COLO668 (cell line): Measurements from ENCODE around the gene CLCN4.

Experiments
- DNase-seq: peaks from one replicate; lab custom pipeline; 2025; ENCODE audit not compliant: unreplicated experiment; lab: John Stamatoyannopoulos, UW

CLCN4 gene

GRCh38 chrX:10193587-10193986, 36.8 kb downstream of the CLCN4 start:
- DNase-seq, result no peak

DNA sequence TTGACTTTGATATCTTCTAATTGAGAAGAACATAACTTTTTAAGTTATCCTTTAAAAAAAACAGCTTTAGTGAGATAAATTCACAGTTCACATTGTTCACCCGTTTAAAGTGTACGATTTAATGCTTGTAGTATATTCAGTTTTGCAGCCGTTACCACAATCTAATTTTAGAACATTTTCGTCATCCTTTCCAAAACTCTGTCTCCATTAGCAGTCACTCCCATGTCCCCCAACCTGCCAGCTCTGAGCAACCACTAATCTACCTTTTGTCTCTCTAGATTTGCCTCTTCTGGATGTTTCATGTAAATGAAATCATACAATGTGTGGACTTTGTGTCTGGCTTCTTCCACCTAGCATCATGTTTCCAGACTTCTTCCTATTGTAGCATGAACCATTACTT, 38.6 kb downstream of the CLCN4 start:
- DNase-seq, result no peak

- DNase-seq, result no peak
Measured at GRCh38 chrX:10195947-10196346, 39.2 kb downstream of the CLCN4 start.

GRCh38 chrX:10197279-10198210, 40.8 kb downstream of the CLCN4 start:
- DNase-seq, result peak; percentile 54

GRCh38 chrX:10198254-10198653, 41.5 kb downstream of the CLCN4 start:
- no peak for DNase-seq

GRCh38 chrX:10199212-10199611, 42.4 kb downstream of the CLCN4 start:
- DNase-seq, result no peak

- DNase-seq, result no peak
Measured at GRCh38 chrX:10203617-10204016, 46.8 kb downstream of the CLCN4 start.

- DNase-seq, result no peak
Measured at GRCh38 chrX:10206317-10206716, 49.5 kb downstream of the CLCN4 start.

- no peak for DNase-seq
Measured at GRCh38 chrX:10208281-10208856, 51.6 kb downstream of the CLCN4 start.

DNA sequence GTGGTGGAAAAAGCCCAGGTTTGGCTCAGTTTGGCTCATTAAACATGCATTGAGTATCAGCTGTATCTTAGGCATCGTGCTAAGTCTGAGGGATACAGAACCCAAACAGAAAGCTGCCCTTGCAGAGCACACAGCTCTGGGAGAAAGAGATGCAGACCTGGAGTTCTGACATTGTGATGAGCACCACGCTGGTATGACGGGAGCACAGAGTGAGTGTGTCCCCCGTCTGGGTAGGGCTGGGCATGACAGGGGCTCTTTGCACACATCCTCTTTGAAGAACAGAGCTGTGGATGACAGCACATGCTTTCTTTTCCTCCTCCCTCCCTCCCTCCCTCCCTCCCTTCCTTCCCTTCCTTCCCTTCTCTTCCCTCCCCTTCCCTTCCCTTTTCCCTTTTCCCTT, 52.2 kb downstream of the CLCN4 start:
- no peak for DNase-seq

DNA sequence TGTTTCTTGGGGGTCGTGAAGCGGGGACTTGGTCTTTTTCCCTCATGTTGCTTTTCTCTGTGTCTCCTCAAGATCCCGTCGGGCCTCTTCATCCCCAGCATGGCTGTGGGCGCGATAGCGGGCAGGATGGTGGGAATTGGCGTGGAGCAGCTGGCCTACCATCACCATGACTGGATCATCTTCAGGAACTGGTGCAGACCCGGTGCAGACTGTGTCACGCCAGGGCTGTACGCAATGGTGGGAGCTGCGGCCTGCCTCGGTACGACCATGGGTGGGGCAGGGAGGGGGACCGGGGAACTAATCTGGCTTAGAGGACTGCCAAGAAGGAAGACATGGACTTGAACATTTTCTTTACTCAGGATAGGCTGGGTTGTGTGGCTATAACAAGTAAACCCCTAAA, 55.6 kb downstream of the CLCN4 start:
- no peak for DNase-seq

GRCh38 chrX:10213716-10214115, 56.9 kb downstream of the CLCN4 start:
- no peak for DNase-seq

DNA sequence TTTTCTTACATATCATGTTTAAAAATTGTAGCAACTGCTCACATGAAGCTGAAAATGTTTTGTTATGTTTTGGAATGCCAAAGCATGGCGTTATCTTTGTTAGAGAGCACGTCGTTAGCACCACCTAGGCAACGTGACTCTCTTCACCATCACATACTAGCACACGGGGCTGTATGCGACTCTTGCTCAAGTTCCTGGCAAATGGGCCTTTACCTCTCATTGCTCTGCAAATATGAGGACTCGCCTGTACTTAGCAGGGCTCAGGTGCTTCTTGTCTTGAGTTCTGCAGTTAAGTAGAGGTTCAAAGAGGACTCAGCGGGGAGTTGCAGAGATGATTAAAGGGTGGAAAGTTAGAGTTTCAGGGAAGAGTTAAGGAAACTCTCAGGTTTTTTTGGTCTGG, 59.4 kb downstream of the CLCN4 start:
- DNase-seq, result no peak

DNA sequence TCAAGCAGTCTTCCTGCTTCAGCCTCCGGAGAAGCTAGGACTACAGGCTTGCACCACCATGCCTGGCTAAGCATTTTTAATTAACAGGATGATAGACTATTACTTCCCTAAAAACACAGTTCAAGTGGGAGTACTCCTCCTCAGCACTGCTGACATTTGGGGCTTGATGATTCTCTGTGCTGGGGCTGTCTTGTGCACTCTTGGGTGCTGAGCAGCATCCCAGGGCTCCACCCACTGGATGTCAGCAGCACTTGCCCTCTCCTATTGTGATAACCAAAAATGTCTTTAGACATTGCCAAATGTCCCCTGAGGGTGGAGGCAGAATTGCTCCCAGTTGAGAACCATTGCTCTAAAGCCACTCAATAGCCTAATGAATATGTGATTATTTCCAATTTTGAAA, 60.4 kb downstream of the CLCN4 start:
- no peak for DNase-seq

GRCh38 chrX:10221651-10222050, 64.9 kb downstream of the CLCN4 start:
- no peak for DNase-seq

DNA sequence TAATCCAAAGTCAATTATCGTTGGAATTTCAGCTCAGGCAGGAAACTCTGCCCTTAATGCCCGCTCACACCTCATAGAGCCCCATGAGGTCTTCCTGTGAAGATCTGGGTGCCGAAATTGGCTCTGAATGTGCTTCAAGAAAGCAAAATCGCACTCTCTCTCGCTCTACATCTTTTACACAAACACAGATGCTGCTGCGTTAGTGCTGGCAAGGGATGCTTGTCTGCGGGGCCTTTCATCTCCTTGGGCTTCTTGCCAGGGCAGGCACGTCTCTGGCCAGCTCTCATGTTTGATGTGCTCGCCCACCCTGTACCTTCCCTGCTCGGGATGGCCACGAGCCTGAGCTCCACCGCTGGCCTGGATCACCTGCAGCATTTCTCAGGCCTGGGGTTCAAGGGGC, 66.5 kb downstream of the CLCN4 start:
- no peak for DNase-seq

GRCh38 chrX:10223781-10224180, 67.0 kb downstream of the CLCN4 start:
- no peak for DNase-seq

DNA sequence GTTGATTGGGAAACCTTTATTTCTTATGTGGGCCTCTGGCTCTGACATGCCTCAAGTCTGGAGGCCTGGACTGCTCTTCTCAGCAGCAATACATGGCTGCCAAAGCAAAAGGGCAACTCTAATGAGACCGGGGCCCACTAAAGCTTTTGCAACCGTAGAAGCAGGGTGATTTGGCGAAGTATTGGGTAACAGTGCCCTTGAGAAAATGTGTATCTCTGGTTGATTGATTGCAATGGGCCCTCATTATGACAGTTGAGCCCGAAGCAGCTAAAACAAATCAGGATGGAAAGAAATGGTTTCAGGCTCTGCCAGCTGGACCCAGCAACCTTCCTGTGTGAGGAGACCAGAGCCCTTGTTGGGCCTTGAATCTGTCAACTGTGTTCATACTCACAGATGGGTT, 73.4 kb downstream of the CLCN4 start:
- no peak for DNase-seq

DNA sequence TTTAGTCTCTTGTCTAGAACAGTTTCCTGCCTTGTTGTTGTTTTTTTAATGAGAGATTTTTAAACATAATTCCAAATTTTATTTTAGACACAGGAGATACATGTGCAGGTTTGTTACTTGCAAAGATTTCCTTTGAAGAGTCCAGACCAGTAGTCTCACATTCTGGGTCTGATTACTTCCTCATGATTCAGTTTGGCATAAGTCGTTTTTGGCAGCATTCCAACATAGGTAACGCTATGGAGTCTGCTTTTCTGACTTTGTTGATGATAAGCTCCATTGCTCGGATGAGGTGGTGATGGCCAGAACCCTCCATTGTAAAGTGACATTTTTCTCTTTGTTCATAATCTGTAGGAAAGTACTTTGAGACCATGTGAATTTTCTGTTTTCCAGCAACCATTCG, 74.7 kb downstream of the CLCN4 start:
- peak; percentile 5 for DNase-seq

- no peak for DNase-seq
Measured at GRCh38 chrX:10233173-10233572, 76.4 kb downstream of the CLCN4 start.

DNA sequence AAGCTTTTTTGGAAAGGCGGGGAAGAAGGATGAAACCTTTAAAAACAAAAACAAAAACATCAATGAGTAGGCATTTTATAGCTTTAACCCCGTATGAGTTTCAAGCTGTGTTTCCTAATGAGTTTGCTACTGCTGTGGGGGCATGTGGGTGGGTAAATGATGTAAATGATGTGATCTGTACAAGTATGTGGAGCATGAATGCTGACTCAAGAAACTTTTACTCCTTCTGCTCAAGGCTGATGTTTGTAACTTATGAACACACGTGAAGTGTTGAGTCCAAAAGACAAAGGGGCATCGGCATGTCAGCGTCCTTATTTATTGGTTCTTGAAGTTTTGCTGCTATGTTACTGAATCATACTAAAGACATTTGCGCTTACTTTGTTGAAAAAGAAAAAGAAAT, 76.9 kb downstream of the CLCN4 start:
- DNase-seq, result no peak

DNA sequence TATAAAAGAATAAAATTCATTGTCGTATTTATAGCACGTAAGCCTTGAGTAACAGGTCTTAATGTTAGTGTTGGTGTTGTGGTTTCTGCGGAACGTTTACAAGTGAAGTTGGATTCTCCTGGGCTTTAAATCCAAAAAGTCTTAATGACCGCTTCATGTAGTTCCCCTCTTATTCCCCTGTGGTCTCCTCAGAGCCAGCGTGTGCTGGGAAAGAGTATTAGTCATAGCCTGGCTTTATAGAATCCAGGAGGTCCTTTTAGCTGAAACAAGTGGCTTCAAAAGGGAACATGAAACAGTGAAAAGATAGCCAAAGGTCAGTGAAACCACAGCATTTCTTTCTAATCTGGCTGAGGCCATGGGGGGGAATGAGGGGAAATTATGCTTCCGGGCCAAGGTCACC, 79.1 kb downstream of the CLCN4 start:
- DNase-seq, result no peak

DNA sequence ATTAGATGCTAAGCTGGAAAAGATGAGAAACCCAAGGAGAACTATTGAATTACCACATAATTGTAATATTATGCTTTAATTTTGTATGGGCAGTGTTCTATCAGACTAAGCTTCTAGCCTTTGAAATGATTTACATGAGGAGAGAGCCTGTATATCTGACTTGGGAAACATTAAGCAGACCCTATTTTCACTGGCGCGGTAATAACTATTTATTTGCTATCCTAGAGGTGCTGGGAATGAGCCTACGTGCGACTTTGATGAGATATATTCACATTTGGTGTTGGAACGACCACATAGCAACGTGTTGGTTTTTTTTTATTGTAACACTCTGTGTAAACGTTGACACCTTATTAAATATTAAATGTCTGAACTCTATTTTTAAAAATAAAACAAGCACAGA, 80.5 kb downstream of the CLCN4 start:
- DNase-seq, result no peak
